ENCODE results near the gene PKMYT1. TPM values are rescaled to one million over a fixed set of nuclear protein-coding genes. Genes with fewer than 3 reads are reported as not detected.

Gene PKMYT1
- total RNA-seq, 1 donor from 2014 or later: 4.6 TPM

GRCh38 chr16:3000540-3000939 is 20.3 kb upstream of the PKMYT1 start:
- no peak for DNase-seq (ENCODE audit: low read depth, low spot score)

- DNase-seq (ENCODE audit: low read depth, low spot score): no peak
Observed at GRCh38 chr16:2999929-3000328, 19.7 kb upstream of the PKMYT1 start.

- DNase-seq (ENCODE audit: low read depth, low spot score): no peak
Observed at GRCh38 chr16:2996298-2996697, 16.1 kb upstream of the PKMYT1 start.

- no peak for DNase-seq (ENCODE audit: low read depth, low spot score)
Observed at GRCh38 chr16:2992383-2993081, 12.3 kb upstream of the PKMYT1 start.

GRCh38 chr16:2991566-2992261 is 11.5 kb upstream of the PKMYT1 start:
- DNase-seq (ENCODE audit: low read depth, low spot score): no peak

- no peak for DNase-seq (ENCODE audit: low read depth, low spot score)
Observed at GRCh38 chr16:2990891-2991290, 10.6 kb upstream of the PKMYT1 start.

- DNase-seq (ENCODE audit: low read depth, low spot score): no peak
Observed at GRCh38 chr16:2988590-2989099, 8.4 kb upstream of the PKMYT1 start.

GRCh38 chr16:2987833-2988232 is 7.6 kb upstream of the PKMYT1 start:
- no peak for DNase-seq (ENCODE audit: low read depth, low spot score)

GRCh38 chr16:2987286-2987685 is 7.0 kb upstream of the PKMYT1 start:
- no peak for DNase-seq (ENCODE audit: low read depth, low spot score)

- no peak for DNase-seq (ENCODE audit: low read depth, low spot score)
Observed at GRCh38 chr16:2986623-2987188, 6.5 kb upstream of the PKMYT1 start.

- DNase-seq (ENCODE audit: low read depth, low spot score): no peak
Observed at GRCh38 chr16:2985893-2986355, 5.7 kb upstream of the PKMYT1 start.

- DNase-seq (ENCODE audit: low read depth, low spot score): no peak
Observed at GRCh38 chr16:2985462-2985861, 5.2 kb upstream of the PKMYT1 start.

GRCh38 chr16:2983706-2984136 is 3.5 kb upstream of the PKMYT1 start:
- no peak for DNase-seq (ENCODE audit: low read depth, low spot score)

- DNase-seq (ENCODE audit: low read depth, low spot score): no peak
Observed at GRCh38 chr16:2982402-2982801, 2.2 kb upstream of the PKMYT1 start.

- no peak for DNase-seq (ENCODE audit: low read depth, low spot score)
Observed at GRCh38 chr16:2981899-2982250, 1.6 kb upstream of the PKMYT1 start.

GRCh38 chr16:2981177-2981898 is 1.1 kb upstream of the PKMYT1 start:
- DNase-seq (ENCODE audit: low read depth, low spot score): no peak

GRCh38 chr16:2979669-2980226 is 498 bp downstream of the PKMYT1 start:
- DNase-seq (ENCODE audit: low read depth, low spot score): no peak

GRCh38 chr16:2977440-2977839 is 2.8 kb downstream of the PKMYT1 start:
- no peak for DNase-seq (ENCODE audit: low read depth, low spot score)

GRCh38 chr16:2976673-2977072 is 3.6 kb downstream of the PKMYT1 start:
- no peak for DNase-seq (ENCODE audit: low read depth, low spot score)

GRCh38 chr16:2976201-2976600 is 4.0 kb downstream of the PKMYT1 start:
- DNase-seq (ENCODE audit: low read depth, low spot score): no peak

- no peak for DNase-seq (ENCODE audit: low read depth, low spot score)
Observed at GRCh38 chr16:2975161-2975795, 5.0 kb downstream of the PKMYT1 start.

Data from pulmonary artery endothelial cell (primary cell).